Stomach (tissue), 4 donors: ENCODE measurements around the gene ZC3H10.
A peak's percentile ranks its signal among the peaks of the same experiment; 100 is the strongest.

Experiments
- EP300 ChIP-seq: sonication (generic); formaldehyde crosslinking; IDR thresholded peaks from one replicate; pipeline ENCODE4 v1.6.1; 2017; ENCODE audit warnings: antibody characterized with exemption
- POLR2A ChIP-seq, 4 donors: fragments of 450-650 bp; IDR thresholded peaks; one replicate each; pipeline ENCODE4 v1.6.1; 2016; ENCODE audit warnings: antibody characterized with exemption in 4 of 4, control low read depth in 2 of 4, mild to moderate bottlenecking in 1 of 4, moderate library complexity in 1 of 4
- POLR2AphosphoS5 ChIP-seq, 3 donors: sonication (generic); formaldehyde crosslinking; IDR thresholded peaks; one replicate each; pipeline ENCODE4 v1.6.1; 2016; ENCODE audit warnings: antibody characterized with exemption in 3 of 3
- TF ChIP-seq, protein P1 (sequence below), 7 experiments: fragments of 450-650 bp in 4 of 7; fragments of 200-600 bp in 3 of 7; sonication (generic) in 3 of 7; IDR thresholded peaks; one replicate each; pipeline ENCODE4 v1.5.1; 2016 to 2019; ENCODE audit warnings: antibody characterized with exemption in 7 of 7, control low read depth in 2 of 7, mild to moderate bottlenecking in 1 of 7

- TF ChIP-seq, protein P1, sequence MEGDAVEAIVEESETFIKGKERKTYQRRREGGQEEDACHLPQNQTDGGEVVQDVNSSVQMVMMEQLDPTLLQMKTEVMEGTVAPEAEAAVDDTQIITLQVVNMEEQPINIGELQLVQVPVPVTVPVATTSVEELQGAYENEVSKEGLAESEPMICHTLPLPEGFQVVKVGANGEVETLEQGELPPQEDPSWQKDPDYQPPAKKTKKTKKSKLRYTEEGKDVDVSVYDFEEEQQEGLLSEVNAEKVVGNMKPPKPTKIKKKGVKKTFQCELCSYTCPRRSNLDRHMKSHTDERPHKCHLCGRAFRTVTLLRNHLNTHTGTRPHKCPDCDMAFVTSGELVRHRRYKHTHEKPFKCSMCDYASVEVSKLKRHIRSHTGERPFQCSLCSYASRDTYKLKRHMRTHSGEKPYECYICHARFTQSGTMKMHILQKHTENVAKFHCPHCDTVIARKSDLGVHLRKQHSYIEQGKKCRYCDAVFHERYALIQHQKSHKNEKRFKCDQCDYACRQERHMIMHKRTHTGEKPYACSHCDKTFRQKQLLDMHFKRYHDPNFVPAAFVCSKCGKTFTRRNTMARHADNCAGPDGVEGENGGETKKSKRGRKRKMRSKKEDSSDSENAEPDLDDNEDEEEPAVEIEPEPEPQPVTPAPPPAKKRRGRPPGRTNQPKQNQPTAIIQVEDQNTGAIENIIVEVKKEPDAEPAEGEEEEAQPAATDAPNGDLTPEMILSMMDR (IDR thresholded peaks at IDR 0.05), result peak in 2 of 7 experiments; percentile 14 to 36
- TF ChIP-seq EP300, result no peak
- TF ChIP-seq POLR2A (IDR thresholded peaks at IDR 0.05), result no peak
- no peak for TF ChIP-seq POLR2AphosphoS5 (IDR thresholded peaks at IDR 0.05)
Observed at GRCh38 chr12:56084958-56085543, 33.0 kb upstream of the ZC3H10 start.
